Lung (tissue), 12 donors: Measurements from ENCODE around the gene RIPOR1. TPM values are rescaled to one million over a fixed set of nuclear protein-coding genes. Genes with fewer than 3 reads are reported as not detected.
A peak's percentile ranks its signal among the peaks of the same experiment; 100 is the strongest.

Source experiments
- ATAC-seq: fragments of 200-7000 bp; cut with Tn5 transposase; one replicate; pipeline ENCODE4 v1.9.1; 2020; ENCODE audit warnings: moderate number of reproducible peaks; ENCODE audit not compliant: insufficient read depth, low FRiP score
- DNase-seq, 3 donors: peaks; one replicate each; pipeline ENCODE4 v3.0.0-alpha.2; 2013 to 2017
- H3K27ac ChIP-seq, 2 donors: one replicate each; pipeline ENCODE4 v1.5.1; 2013; ENCODE audit warnings: mild to moderate bottlenecking in 2 of 2, moderate library complexity in 2 of 2, control low read depth in 1 of 2, inconsistent platforms in 1 of 2, low read depth in 1 of 2, low read length in 1 of 2
- H3K27me3 ChIP-seq, 3 donors: one replicate each; pipeline ENCODE4 v1.5.1; 2013; ENCODE audit warnings: low read length in 2 of 3; ENCODE audit not compliant: control insufficient read depth in 3 of 3, insufficient read depth in 3 of 3
- H3K36me3 ChIP-seq, 4 donors: one replicate each; pipeline ENCODE4 v1.5.1; 2013; ENCODE audit warnings: low read length in 4 of 4, mild to moderate bottlenecking in 1 of 4, moderate library complexity in 1 of 4; ENCODE audit not compliant: control insufficient read depth in 4 of 4, insufficient read depth in 4 of 4
- H3K4me1 ChIP-seq, 5 donors: one replicate each; pipeline ENCODE4 v1.5.1; 2013; ENCODE audit warnings: low read length in 5 of 5, mild to moderate bottlenecking in 2 of 5, moderate library complexity in 1 of 5; ENCODE audit not compliant: control insufficient read depth in 5 of 5, insufficient read depth in 5 of 5
- H3K4me3 ChIP-seq: one replicate; pipeline ENCODE4 v1.5.1; 2013; ENCODE audit warnings: mild to moderate bottlenecking, control low read depth, moderate library complexity
- H3K9ac ChIP-seq, 2 donors: one replicate each; pipeline ENCODE4 v1.5.1; 2013; ENCODE audit warnings: low read length in 2 of 2, control low read depth in 1 of 2; ENCODE audit not compliant: insufficient read depth in 1 of 2
- H3K9me3 ChIP-seq, 4 donors: one replicate each; pipeline ENCODE4 v1.5.1; 2013; ENCODE audit warnings: low read length in 3 of 4, mild to moderate bottlenecking in 1 of 4, moderate library complexity in 1 of 4; ENCODE audit not compliant: control insufficient read depth in 4 of 4, insufficient read depth in 3 of 4
- WGBS, 2 donors: extraction: QIAGEN DNeasy Blood & Tissue Kit; methylation state at CpG; one replicate each; pipeline ENCODE4 v1.1.7; 2013; 5-methylcytosine and 5-hydroxymethylcytosine counted together
- polyA plus RNA-seq, 2 donors: library from polyadenylated mRNA; stranded (reverse); fragments of 200-250 nt; gene quantifications; one replicate each; pipeline ENCODE4 v1.2.1, GENCODE V29; 2013
- total RNA-seq, 2 donors: library from RNA; depleted of rRNA in 1 of 2; stranded (reverse); fragments of >200 nt in 1 of 2; gene quantifications; one replicate each; pipeline ENCODE4 v1.2.1, GENCODE V29; 2014 to 2021
- TF ChIP-seq, protein P1 (sequence below): IDR thresholded peaks from 2 replicates; pipeline ENCODE4 v1.5.1; 2012; ENCODE audit warnings: mild to moderate bottlenecking; ENCODE audit errors: control extremely low read depth, extremely low read depth
- donor health status: control.
- donor health status: control.
- donor health status: Bipolar disorder and iron deficiency.
- donor health status: healthy.
- donor health status: DM: yes; HTN: yes; CAD: no.

The RIPOR1 gene
- total and polyA plus RNA-seq, 4 donors = 44.1 to 122 (median 70.4) TPM

DNA sequence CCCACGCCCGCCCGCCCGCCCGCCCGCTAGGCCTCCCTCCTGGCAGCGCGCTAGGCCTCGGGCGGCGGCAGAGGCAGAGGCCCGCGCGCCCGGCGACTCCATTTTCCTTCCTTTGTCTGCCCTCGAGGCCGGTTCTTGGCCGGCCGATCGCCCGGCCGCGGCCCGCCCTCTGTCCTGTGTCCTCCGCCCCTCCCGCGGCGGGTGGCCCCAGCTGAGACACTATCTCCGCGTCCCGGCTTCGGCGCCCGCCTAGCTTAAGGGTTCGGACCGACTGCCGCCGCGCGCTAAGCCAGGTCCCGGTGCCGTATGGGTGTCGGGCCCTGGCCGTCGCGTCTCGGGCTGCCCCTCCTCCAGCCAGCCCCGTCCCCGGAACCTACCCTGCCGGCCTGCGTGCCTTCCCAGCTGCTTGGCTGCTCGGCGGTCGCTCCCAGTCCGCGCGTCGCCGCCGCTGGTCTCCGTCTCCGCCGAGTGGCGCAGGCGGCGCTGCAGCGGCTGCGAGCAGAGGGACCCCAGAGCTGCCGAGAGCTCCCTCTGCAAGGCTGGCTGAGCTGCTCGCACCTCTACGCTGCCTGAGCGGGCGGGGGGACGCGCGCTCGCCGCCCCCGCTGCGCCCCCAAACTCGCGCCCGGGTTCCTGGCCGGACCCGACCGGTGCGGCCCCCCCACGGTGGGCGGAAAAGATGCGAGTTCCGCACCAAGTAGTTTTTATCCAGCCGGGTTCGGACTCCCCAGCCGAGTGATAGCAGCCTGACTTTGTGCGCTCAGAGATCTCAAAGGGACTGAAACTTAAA, 34.5 kb downstream of the RIPOR1 start:
- Histone ChIP-seq H3K9ac (peak overlapping the region; percentile 84 to 86), H3K9me3 (no peaks in the 10 kb centered on the region), H3K27me3 (no peaks in the 10 kb centered on the region), H3K36me3 (no peaks in the 10 kb centered on the region), H3K4me1 (peaks cover 4 to 19% (median 8%) of the 10 kb centered on the region in 5 donors), H3K27ac (peak overlapping the region; percentile 99 to 100), H3K4me3 (peak overlapping the region; percentile 97)
- peak; percentile 76 to 77 (median 77) for DNase-seq
- WGBS, 2 donors = 0% methylated on average over 83 to 94 of the region's 96 CpGs
- TF ChIP-seq, protein P1, sequence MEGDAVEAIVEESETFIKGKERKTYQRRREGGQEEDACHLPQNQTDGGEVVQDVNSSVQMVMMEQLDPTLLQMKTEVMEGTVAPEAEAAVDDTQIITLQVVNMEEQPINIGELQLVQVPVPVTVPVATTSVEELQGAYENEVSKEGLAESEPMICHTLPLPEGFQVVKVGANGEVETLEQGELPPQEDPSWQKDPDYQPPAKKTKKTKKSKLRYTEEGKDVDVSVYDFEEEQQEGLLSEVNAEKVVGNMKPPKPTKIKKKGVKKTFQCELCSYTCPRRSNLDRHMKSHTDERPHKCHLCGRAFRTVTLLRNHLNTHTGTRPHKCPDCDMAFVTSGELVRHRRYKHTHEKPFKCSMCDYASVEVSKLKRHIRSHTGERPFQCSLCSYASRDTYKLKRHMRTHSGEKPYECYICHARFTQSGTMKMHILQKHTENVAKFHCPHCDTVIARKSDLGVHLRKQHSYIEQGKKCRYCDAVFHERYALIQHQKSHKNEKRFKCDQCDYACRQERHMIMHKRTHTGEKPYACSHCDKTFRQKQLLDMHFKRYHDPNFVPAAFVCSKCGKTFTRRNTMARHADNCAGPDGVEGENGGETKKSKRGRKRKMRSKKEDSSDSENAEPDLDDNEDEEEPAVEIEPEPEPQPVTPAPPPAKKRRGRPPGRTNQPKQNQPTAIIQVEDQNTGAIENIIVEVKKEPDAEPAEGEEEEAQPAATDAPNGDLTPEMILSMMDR = no peak
- peak; percentile 17 for ATAC-seq

DNA sequence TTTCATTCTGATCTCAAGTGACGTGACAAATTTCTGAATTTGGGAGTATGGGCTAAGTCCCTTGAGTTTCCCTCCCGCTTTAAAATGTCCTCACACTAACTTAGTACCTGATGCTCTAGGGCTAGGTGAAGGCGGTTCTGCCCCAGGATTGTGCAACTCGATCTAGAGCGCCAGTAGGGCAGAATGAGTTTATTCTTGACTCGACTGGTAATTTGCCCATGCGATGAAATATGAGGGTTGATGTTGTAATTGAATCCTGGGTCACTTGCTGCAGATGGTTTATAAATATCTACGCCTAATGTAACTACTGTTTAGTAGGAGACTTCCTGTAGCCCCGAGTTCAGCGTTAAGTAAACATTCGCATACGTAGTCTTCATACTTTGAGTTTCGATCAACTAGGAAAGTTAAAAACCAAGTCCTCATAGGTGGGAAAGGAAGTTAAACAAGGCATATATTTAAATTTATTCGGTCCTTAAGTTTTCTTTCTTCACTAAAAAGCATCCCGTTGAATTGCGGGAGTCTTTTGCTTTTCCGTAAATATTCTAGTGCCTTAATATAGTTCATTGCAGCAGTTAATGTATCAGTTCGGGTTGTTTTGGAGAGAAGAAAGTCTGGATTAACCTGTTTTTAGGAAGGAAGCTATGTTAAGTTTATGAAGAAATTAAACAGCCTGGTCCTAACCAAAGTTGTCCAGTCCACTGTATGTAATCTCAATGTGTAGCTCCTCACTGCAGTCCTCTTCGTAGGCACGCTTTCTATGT, 35.3 kb downstream of the RIPOR1 start:
- H3K27me3 ChIP-seq = no peaks in the 10 kb centered on the region
- peaks cover 4 to 19% (median 8%) of the 10 kb centered on the region in 5 donors for H3K4me1 ChIP-seq
- peak overlapping the region; percentile 97 for H3K4me3 ChIP-seq
- DNase-seq (peak; percentile 54 to 83 (median 80)), ATAC-seq (no peak)
- H3K9me3 ChIP-seq = no peaks in the 10 kb centered on the region
- peaks cover 0 to 1% (median 0%) of the 10 kb centered on the region in 4 donors for H3K36me3 ChIP-seq
- TF ChIP-seq, protein P1 = no peak
- 1% methylated on average over 20 of the region's 20 CpGs for WGBS, 2 donors
- H3K9ac ChIP-seq = peak overlapping the region; percentile 84 to 86
- peak overlapping the region; percentile 99 to 100 for H3K27ac ChIP-seq

DNA sequence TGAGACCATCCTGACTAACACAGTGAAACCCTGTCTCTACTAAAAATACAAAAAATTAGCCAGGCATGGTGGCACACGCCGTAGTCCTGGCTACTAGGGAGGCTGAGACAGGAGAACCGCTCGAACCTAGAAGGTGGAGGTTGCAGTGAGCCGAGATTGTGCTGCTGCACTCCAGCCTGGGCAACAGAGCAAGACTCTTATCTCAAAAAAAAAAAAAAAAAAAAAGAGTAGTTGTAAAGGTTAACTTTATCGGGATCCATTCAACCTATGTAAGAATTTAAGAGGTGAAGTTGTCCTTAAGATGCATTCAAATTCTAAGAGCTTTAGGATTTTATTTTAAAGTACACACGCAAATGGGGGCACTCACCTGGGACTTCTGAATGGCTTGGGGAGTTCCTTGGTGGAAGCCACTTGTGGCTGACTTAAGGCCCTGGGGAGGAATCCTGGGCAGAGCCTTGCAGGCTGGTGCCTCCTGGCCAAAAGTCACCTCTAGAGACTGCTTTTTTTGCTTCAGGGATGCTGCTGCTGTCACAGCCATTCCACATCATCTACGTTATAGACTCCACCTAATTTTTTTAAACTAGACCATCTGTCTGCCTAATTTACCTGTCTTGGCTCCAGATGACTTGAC, 37.0 kb downstream of the RIPOR1 start:
- Histone ChIP-seq H3K4me3 (no peak overlapping the region), H3K36me3 (peaks cover 0 to 1% (median 0%) of the 10 kb centered on the region in 4 donors), H3K9me3 (no peaks in the 10 kb centered on the region), H3K27ac (no peak overlapping the region), H3K9ac (no peak overlapping the region), H3K4me1 (peaks cover 4 to 19% (median 8%) of the 10 kb centered on the region in 5 donors), H3K27me3 (no peaks in the 10 kb centered on the region)
- DNase-seq (no peak), ATAC-seq (no peak)
- TF ChIP-seq, protein P1 = no peak
- 93 to 95% methylated on average over 8 of the region's 8 CpGs for WGBS, 2 donors
